ENCODE results near the gene ALPL. TPM values are rescaled to one million over a fixed set of nuclear protein-coding genes. Genes with fewer than 3 reads are reported as not detected.

The ALPL gene
- total and polyA plus RNA-seq, 9 donors = 1.2 to 9.2 (median 3.8) TPM

GRCh38 chr1:21610027-21610426 is 100.8 kb downstream of the ALPL start:
- Histone ChIP-seq H3K36me3 (no peaks in the 10 kb centered on the region), H3K9me3 (no peaks in the 10 kb centered on the region), H3K27ac (no peak overlapping the region), H3K27me3 (no peaks in the 10 kb centered on the region), H3K4me3 (no peak overlapping the region), H3K4me1 (ENCODE audit: insufficient read depth) (no peaks in the 10 kb centered on the region)
- intact Hi-C loops (cut with DNase I) = no loop called here
- no peak for DNase-seq
- TF ChIP-seq CTCF (IDR thresholded peaks at IDR 0.05) (no peak), EP300 (IDR thresholded peaks at IDR 0.05) (no peak), POLR2A (IDR thresholded peaks at IDR 0.05) (no peak)
- 90 to 95% (median 94%) methylated on average over 16 of the region's 16 CpGs for WGBS, 3 donors

GRCh38 chr1:21610989-21611785 is 102.0 kb downstream of the ALPL start:
- Histone ChIP-seq H3K4me1 (ENCODE audit: insufficient read depth) (no peaks in the 10 kb centered on the region), H3K27me3 (no peaks in the 10 kb centered on the region), H3K9me3 (no peaks in the 10 kb centered on the region), H3K4me3 (no peak overlapping the region), H3K27ac (no peak overlapping the region), H3K36me3 (no peaks in the 10 kb centered on the region)
- DNase-seq = no peak
- TF ChIP-seq CTCF (IDR thresholded peaks at IDR 0.05) (no peak), EP300 (IDR thresholded peaks at IDR 0.05) (no peak), POLR2A (IDR thresholded peaks at IDR 0.05) (no peak)
- WGBS, 3 donors = 81 to 88% (median 81%) methylated on average over 21 of the region's 21 CpGs
- intact Hi-C loops (cut with DNase I) = no loop called here

GRCh38 chr1:21612057-21612456 is 102.8 kb downstream of the ALPL start:
- Histone ChIP-seq H3K27me3 (no peaks in the 10 kb centered on the region), H3K4me3 (no peak overlapping the region), H3K4me1 (ENCODE audit: insufficient read depth) (no peaks in the 10 kb centered on the region), H3K9me3 (no peaks in the 10 kb centered on the region), H3K27ac (no peak overlapping the region), H3K36me3 (no peaks in the 10 kb centered on the region)
- no peak for TF ChIP-seq POLR2A (IDR thresholded peaks at IDR 0.05)
- no peak for TF ChIP-seq EP300 (IDR thresholded peaks at IDR 0.05)
- no peak for TF ChIP-seq CTCF (IDR thresholded peaks at IDR 0.05)
- no peak for DNase-seq
- WGBS, 3 donors = 94 to 96% (median 94%) methylated on average over 13 of the region's 13 CpGs
- intact Hi-C loops (cut with DNase I) = no loop called here

- no peak for DNase-seq
- intact Hi-C loops (cut with DNase I) = no loop called here
- H3K4me1 ChIP-seq (ENCODE audit: insufficient read depth) = no peaks in the 10 kb centered on the region
- no peaks in the 10 kb centered on the region for H3K9me3 ChIP-seq
- H3K4me3 ChIP-seq = no peak overlapping the region
- 80 to 84% (median 81%) methylated on average over 19 of the region's 19 CpGs for WGBS, 3 donors
- no peaks in the 10 kb centered on the region for H3K36me3 ChIP-seq
- H3K27ac ChIP-seq = no peak overlapping the region
- TF ChIP-seq POLR2A (IDR thresholded peaks at IDR 0.05) (no peak), EP300 (IDR thresholded peaks at IDR 0.05) (no peak), CTCF (IDR thresholded peaks at IDR 0.05) (no peak)
- no peaks in the 10 kb centered on the region for H3K27me3 ChIP-seq
Observed at GRCh38 chr1:21613072-21613867, 104.0 kb downstream of the ALPL start.

Data from ovary (tissue), 9 donors.